Left renal pelvis (tissue), 4 donors: Measurements from ENCODE around the gene CDKAL1. TPM values are rescaled to one million over a fixed set of nuclear protein-coding genes. Genes with fewer than 3 reads are reported as not detected.

Experiments
- DNase-seq, 4 donors: peaks; one replicate each; pipeline ENCODE4 v3.0.0-alpha.2; 2013; ENCODE audit warnings: low read depth in 4 of 4, low spot score in 3 of 4
- polyA plus RNA-seq, 4 donors: library from polyadenylated mRNA; unstranded; fragments of 120-200 nt; gene quantifications; one replicate each; pipeline ENCODE4 v1.2.1, GENCODE V29; 2013; ENCODE audit not compliant: insufficient read length in 4 of 4

CDKAL1 gene
- polyA plus RNA-seq, 4 donors, result 14.7 to 20.4 (median 19.6) TPM

- no peak for DNase-seq
Measured at GRCh38 chr6:20773822-20774221, 239.6 kb downstream of the CDKAL1 start.

DNA sequence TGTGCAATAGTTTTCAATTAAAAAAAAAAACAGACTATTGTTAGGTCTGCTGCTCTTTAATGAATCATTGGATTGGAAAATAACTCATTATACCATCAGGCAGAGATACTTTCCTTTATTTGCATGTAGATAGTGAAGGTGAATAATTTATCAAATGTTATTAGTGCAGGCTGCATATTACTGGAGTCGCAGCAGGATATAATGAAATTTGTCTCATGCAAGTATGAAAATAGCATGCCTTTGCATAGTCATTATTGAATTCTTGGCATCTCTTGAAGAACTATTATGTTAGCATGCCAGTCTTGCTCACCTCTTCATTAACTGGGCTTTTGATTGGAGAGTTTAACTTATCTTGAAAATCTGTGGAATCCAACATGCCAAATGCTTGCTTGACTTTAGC lies 241.7 kb downstream of the CDKAL1 start:
- DNase-seq, result no peak

DNA sequence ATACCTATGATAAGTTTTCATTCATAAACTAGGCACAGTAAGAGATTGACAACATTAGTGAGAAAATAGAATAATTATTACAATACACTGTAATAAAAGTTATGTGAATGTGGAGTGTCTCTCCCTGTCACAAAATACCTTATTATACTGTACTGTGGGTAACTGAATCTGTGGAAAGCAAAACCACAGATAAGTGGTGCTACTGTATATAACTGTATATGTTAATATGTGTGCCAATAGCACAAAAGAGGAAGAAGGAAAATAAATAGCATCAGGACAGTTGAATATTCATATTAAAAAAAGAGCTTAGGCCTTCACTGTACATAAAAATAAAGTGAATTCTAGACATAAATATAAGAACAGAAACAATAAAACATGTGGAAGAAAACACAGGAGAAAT lies 243.5 kb downstream of the CDKAL1 start:
- no peak for DNase-seq

DNA sequence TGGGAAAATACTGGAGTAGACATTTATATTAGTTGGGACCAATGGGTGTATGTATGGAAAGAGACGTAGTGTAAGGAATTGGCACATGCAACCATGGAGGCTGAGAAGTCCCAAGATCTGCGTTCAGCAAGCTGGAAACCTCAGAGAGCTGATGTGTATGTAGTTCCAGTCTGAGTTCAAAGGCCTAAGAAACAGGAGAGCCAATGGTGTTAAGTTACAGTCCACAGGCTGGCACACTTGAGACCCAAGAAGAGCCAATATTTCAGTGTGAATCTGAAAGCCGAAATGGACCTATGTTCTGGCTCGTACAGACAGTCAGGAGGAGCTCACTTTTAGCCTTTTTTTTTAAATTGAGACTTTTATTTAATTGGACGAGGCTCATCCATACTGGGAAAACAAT lies 244.2 kb downstream of the CDKAL1 start:
- no peak for DNase-seq

DNA sequence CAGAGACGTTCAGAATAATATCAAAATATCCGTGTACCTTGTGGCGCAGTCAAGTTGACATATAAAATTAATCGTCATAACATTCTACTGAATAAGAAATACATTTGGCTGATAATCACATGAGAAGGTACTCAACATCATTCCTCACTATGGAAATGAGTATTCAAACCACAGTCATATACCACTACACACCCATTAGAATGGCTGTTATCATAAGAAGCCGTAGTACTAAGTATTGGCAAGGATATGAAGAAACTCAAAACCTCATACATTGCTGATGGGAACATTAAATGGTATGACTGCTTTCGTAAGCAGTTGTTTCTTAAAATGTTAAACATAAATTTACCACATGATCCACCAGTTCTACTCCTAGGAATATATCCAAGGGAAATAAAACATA lies 244.7 kb downstream of the CDKAL1 start:
- no peak for DNase-seq

- DNase-seq, result no peak
Measured at GRCh38 chr6:20789162-20789561, 254.9 kb downstream of the CDKAL1 start.

- no peak for DNase-seq
Measured at GRCh38 chr6:20790032-20790791, 256.0 kb downstream of the CDKAL1 start.

DNA sequence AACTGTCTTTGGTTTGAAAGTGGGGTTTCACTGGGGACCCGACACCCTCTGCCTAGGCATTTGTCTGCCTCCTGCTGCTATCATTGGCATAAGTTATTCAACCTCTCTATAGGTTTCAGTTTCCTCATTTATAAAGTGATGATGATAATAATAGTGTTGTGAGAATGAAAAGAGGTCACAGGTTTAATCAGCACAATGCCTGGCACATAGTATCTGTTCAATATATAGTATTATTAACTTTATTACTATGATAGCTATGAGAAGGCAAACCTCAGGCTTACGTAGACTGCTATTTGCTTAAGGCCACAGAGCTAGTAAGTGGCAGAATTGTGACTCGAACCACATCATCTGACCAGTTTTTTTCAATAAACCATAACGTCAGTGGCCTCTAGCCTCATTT lies 256.8 kb downstream of the CDKAL1 start:
- DNase-seq, result no peak

DNA sequence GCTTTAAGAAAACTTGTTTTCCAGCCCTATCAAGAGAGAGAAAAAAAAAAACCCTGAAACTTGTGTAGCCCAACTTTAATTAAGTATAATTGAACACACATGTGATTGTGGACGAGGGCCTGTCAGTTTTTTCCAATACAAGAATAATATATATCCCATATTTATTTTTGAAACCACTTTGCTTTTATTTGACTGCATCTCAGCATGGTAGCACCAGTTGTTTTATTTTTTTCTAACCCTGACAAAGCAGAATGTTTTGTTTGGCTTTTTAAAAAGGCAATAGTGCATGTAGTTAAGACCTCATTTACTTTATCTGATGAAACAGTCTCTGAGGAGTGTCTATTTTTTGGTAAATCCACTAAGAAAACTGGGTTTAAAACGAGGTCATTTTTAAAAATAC lies 257.7 kb downstream of the CDKAL1 start:
- DNase-seq, result no peak

- no peak for DNase-seq
Measured at GRCh38 chr6:20793174-20793573, 258.9 kb downstream of the CDKAL1 start.

GRCh38 chr6:20797597-20797996 lies 263.3 kb downstream of the CDKAL1 start:
- no peak for DNase-seq

GRCh38 chr6:20800229-20800628 lies 266.0 kb downstream of the CDKAL1 start:
- no peak for DNase-seq

DNA sequence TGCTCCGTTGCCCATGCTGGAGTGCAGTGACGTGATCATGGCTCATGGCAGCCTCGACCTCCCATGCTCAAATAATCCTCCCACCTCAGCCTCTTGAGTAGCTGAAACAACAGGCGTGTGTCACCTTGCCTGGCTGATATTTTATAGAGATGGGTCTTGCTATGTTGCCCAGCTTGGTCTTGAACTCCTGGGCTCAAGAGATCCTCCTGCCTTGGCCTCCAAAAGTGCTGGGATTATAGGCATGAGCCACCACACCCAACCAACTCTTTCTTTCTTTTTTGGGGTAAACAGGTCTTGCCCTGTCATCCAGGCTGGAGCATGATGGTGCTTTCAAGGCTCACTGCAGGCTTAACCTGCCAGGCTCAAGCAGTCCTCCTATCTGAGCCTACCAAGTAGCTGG lies 266.4 kb downstream of the CDKAL1 start:
- DNase-seq, result no peak

DNA sequence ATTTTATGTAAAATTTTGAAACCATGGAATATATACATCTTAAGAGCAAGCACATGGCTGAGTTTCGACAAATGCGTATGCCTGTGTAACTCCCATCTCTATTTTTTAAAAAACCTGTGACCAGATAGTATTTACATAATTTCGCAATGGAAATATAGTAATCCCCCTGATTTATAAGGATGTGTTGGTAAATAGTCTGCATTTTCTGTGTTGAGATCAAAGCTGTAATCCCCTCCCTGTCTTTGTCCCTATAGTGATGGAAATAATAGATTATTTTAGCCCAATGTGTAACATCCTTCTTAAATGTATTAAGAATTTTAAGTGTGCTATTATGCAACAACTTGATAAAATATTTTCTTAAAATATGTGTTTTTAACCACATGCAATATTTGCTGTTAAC lies 267.3 kb downstream of the CDKAL1 start:
- no peak for DNase-seq

DNA sequence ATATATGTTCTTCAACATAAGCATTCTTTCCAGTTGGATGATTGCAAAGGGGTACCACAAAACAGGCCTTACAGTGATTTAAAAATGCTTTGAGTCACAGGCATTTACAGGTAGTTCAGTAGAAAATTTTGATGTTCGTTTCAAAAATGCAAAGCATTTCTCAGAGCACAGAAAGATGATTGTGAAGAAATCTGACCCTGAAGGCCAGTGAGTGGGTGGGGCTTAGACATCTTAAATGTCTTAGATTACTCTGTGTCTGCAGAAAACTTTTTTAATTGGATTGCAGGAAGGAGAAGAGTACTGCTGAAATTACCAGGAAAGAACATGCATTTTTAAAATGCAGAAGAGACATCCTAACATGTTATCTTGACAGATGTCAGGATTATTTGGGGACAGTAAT lies 268.3 kb downstream of the CDKAL1 start:
- no peak for DNase-seq

GRCh38 chr6:20805021-20805420 lies 270.8 kb downstream of the CDKAL1 start:
- no peak for DNase-seq

DNA sequence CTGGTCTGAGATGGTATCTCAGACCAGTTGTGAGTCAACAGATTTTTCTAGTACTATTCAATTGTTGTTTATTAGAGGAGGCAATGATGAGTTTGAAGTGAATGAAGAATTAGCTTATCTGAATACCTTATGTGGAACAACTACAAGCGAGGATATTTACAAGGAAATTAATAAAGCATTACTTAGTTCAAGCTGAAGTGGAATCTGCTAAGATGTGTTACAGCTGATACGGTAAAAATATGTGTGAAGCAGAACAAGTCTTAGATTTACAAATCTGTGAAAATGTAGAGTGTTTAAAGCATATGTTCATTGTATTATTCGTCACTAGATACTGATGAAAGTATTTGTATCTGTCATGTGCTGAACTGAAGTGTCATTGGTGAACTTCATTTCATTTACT lies 272.4 kb downstream of the CDKAL1 start:
- DNase-seq, result no peak

- DNase-seq, result no peak
Measured at GRCh38 chr6:20808439-20808838, 274.2 kb downstream of the CDKAL1 start.

- DNase-seq, result no peak
Measured at GRCh38 chr6:20808924-20809323, 274.7 kb downstream of the CDKAL1 start.

- no peak for DNase-seq
Measured at GRCh38 chr6:20810727-20811108, 276.5 kb downstream of the CDKAL1 start.

DNA sequence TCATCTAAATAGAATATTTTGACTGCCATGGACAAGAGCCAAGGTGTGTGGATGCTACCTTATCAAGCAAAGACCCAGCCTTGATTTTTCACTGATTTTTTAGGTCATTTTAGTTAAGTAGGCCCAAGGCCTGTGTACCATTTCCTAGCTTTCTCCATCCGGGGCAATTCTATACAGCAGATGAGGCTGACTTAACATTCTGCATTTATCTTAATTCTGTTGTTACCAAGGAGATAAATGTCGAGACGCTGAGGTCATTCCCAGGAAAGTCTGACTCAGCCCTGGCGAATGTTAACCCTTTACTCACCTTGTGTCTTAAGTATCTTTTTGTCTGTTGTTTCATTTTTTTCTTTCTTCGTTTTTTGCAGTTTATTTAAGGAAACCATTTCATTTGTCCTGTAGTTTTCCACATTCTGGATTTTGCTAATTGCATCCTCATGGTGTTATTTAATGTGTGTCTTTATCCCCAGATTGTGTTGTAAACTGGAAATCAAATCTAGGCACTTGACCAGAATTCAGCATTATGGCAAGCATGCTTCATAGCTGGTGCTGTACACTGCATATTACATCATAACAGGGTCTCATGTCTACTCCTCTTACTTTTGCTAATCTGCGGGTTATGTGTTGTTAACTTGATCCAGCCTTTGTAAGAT lies 277.0 kb downstream of the CDKAL1 start:
- no peak for DNase-seq

DNA sequence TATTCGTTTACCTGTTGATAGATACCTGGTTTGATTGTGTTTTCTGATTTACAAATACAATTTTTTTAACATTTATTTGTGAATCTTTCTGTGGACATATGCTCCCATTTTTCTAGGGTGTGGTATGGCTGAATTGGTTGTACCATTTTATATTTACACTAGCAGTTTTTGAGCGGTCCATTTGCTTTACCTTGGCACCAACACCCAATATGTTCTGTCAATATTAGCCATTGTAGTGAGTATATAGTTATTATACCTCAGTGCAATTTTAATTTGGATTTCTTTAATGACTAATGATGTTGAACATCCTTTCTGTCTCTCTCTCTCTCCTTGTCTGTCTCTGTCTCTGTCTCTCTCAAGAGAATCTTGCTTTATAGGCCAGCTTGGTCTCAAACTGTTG lies 278.5 kb downstream of the CDKAL1 start:
- DNase-seq, result no peak

DNA sequence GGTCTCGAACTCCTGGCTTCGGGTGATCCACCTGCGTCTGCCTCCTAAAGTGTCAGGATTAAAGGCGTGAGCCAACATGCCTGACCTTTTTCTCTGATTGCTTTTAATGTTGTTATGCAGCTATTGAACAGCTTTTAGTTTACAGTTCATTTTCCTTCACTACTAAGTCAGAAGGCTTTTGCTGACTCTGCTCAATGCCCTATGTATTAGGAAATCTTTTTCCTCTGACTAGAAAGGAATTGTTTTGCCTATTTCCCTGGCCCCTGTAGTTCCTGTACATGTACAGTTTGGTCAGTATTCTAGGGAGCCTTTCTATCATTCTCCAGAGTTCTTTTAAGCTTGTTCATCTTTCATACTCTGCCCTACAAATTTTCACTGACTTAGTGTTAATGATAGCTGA lies 280.2 kb downstream of the CDKAL1 start:
- DNase-seq, result no peak
